ENCODE data around the gene GPR39. TPM values are rescaled to one million over a fixed set of nuclear protein-coding genes. Genes with fewer than 3 reads are reported as not detected.

Gene GPR39
- total RNA-seq, 4 donors from 2014 or later = 0.15 TPM; not detected in 3

DNA sequence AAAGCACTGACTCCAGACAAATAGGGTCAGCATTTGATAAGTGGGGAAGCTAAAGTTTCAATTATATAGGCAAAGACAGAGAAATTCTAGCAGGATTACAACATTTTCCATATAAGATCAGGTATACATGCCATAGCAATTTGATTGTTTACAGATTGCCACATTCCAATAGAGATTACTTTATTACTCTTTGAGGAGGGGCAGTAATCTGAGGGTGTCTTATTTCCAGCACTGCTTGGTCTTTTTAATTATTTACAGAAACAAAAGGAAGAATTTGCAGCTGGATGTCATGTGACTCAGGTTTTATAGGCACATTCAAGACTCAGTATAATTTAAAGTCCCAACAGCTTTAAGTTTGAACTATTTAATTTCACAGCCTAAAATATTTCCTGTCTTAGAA lies 42.5 kb upstream of the GPR39 start:
- no peaks in the 10 kb centered on the region for H3K36me3 ChIP-seq
- DNase-seq (no peak), ATAC-seq (no peak)
- H3K4me1 ChIP-seq = no peaks in the 10 kb centered on the region
- no peak overlapping the region for H3K4me3 ChIP-seq
- no peaks in the 10 kb centered on the region for H3K9me3 ChIP-seq
- in situ Hi-C loops (cut with MboI; ENCODE audit: low sequenced_read_pairs in 4 of 4) (no loop called here), intact Hi-C loops (cut with DNase I; ENCODE audit: low total_unique reads) (no loop called here)
- no peak overlapping the region for H3K27ac ChIP-seq
- TF ChIP-seq, protein P1, sequence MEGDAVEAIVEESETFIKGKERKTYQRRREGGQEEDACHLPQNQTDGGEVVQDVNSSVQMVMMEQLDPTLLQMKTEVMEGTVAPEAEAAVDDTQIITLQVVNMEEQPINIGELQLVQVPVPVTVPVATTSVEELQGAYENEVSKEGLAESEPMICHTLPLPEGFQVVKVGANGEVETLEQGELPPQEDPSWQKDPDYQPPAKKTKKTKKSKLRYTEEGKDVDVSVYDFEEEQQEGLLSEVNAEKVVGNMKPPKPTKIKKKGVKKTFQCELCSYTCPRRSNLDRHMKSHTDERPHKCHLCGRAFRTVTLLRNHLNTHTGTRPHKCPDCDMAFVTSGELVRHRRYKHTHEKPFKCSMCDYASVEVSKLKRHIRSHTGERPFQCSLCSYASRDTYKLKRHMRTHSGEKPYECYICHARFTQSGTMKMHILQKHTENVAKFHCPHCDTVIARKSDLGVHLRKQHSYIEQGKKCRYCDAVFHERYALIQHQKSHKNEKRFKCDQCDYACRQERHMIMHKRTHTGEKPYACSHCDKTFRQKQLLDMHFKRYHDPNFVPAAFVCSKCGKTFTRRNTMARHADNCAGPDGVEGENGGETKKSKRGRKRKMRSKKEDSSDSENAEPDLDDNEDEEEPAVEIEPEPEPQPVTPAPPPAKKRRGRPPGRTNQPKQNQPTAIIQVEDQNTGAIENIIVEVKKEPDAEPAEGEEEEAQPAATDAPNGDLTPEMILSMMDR (IDR thresholded peaks at IDR 0.05 in 4 of 5, conservative IDR thresholded peaks at IDR 0.05 in 1 of 5) = no peak
- no peak for TF ChIP-seq POLR2A (IDR thresholded peaks at IDR 0.05)
- no peaks in the 10 kb centered on the region for H3K27me3 ChIP-seq

DNA sequence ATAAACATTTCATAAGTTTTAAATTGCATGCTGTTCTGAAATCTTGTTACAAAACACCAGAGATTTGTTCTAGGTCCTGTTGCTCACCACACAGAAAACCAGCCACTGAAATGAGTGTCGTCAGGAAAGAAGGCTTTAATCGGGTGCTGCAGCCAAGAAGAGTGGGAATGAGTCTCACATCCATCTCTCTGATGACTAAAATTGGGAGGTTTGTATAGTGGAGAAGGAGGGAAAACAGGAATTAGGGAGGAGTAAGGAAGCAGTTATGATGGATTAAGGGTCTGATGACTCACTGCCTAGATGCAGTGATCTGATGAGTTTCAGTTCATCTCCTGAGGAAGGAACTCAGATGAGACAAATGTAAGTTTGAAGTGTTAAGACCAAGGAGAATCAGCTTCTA lies 42.1 kb upstream of the GPR39 start:
- no peaks in the 10 kb centered on the region for H3K27me3 ChIP-seq
- ATAC-seq (no peak), DNase-seq (no peak)
- no peak overlapping the region for H3K4me3 ChIP-seq
- in situ Hi-C loops (cut with MboI; ENCODE audit: low sequenced_read_pairs in 4 of 4) = no loop called here
- H3K27ac ChIP-seq = no peak overlapping the region
- no peak for TF ChIP-seq POLR2A (IDR thresholded peaks at IDR 0.05)
- TF ChIP-seq, protein P1 (IDR thresholded peaks at IDR 0.05 in 4 of 5, conservative IDR thresholded peaks at IDR 0.05 in 1 of 5) = no peak
- intact Hi-C loops (cut with DNase I; ENCODE audit: low total_unique reads) = no loop called here
- no peaks in the 10 kb centered on the region for H3K4me1 ChIP-seq
- H3K9me3 ChIP-seq = no peaks in the 10 kb centered on the region
- no peaks in the 10 kb centered on the region for H3K36me3 ChIP-seq

DNA sequence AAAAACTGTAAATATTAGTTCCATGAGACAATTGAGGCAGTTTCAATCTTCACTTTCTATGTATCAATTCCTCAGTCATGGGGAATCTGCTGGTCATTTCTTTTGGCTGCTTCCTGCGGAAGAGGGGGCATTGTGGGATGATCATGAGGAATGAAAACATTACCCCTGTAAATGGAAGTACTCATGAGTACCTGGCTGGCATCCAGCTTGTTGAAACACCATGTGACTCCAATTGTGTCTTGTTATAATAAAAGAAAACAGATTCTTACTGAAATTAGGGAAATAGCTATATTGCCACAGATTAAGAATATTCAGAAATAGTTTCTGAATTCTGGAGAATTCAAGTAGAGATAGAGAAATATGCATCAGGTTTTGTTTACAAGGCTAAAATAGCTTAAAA lies 41.6 kb upstream of the GPR39 start:
- H3K27me3 ChIP-seq = no peaks in the 10 kb centered on the region
- H3K36me3 ChIP-seq = no peaks in the 10 kb centered on the region
- no peak overlapping the region for H3K4me3 ChIP-seq
- no peaks in the 10 kb centered on the region for H3K4me1 ChIP-seq
- intact Hi-C loops (cut with DNase I; ENCODE audit: low total_unique reads) (no loop called here), in situ Hi-C loops (cut with MboI; ENCODE audit: low sequenced_read_pairs in 4 of 4) (no loop called here)
- TF ChIP-seq, protein P1 (IDR thresholded peaks at IDR 0.05 in 4 of 5, conservative IDR thresholded peaks at IDR 0.05 in 1 of 5) = no peak
- no peak for TF ChIP-seq POLR2A (IDR thresholded peaks at IDR 0.05)
- H3K9me3 ChIP-seq = no peaks in the 10 kb centered on the region
- DNase-seq = no peak
- no peak for ATAC-seq
- no peak overlapping the region for H3K27ac ChIP-seq

DNA sequence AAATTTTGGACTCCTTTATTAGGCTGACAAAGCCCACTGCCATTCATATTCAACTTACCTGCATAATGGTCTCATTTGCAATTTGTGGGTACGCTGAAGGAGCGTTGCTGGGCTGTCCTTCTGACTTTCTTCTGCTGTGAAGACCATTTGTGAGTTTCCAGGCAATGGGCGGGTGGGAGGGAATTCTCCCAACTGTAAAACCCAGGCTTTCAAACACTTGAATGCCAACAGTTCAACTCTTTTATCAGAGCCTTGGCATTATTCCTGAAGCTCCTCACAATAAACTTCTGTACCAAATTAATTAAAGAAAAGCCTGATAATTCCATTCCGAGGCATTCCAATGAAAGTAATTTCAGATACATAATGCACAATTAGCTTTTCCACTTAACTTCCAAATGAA lies 35.2 kb upstream of the GPR39 start:
- Histone ChIP-seq H3K4me1 (no peaks in the 10 kb centered on the region), H3K27me3 (peaks cover 0 to 2% (median 0%) of the 10 kb centered on the region in 3 donors), H3K9me3 (no peaks in the 10 kb centered on the region), H3K27ac (no peak overlapping the region), H3K36me3 (no peaks in the 10 kb centered on the region), H3K4me3 (no peak overlapping the region)
- in situ Hi-C loops (cut with MboI; ENCODE audit: low sequenced_read_pairs in 4 of 4) (no loop called here), intact Hi-C loops (cut with DNase I; ENCODE audit: low total_unique reads) (no loop called here)
- TF ChIP-seq POLR2A (IDR thresholded peaks at IDR 0.05) = no peak
- TF ChIP-seq, protein P1 (IDR thresholded peaks at IDR 0.05 in 4 of 5, conservative IDR thresholded peaks at IDR 0.05 in 1 of 5) = no peak
- no peak for ATAC-seq
- DNase-seq = no peak

DNA sequence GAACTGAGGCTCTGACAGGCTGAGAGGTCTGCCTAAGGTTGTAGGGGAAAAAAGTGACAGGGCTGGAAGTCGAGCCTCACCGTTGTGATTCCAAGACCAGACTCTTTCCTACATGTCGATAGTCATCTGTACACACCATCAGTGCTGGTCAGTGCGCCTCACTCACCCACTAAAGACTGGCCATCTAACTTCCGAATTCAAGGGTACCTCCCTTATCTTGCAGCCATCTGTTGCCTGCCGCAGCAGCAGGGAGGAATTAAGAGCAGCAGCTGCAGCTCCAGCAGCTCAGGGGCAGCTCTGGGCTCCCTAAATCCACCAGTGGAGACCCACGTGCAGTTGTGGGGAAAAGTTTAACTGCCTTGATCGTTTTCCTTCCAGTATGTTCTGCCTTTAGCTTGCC lies 32.6 kb upstream of the GPR39 start:
- DNase-seq (no peak), ATAC-seq (no peak)
- no peak overlapping the region for H3K27ac ChIP-seq
- in situ Hi-C loops (cut with MboI; ENCODE audit: low sequenced_read_pairs in 4 of 4) = no loop called here
- intact Hi-C loops (cut with DNase I; ENCODE audit: low total_unique reads) = no loop called here
- no peaks in the 10 kb centered on the region for H3K9me3 ChIP-seq
- no peaks in the 10 kb centered on the region for H3K36me3 ChIP-seq
- H3K4me1 ChIP-seq = no peaks in the 10 kb centered on the region
- peaks cover 0 to 2% (median 0%) of the 10 kb centered on the region in 3 donors for H3K27me3 ChIP-seq
- no peak overlapping the region for H3K4me3 ChIP-seq
- no peak for TF ChIP-seq POLR2A (IDR thresholded peaks at IDR 0.05)
- TF ChIP-seq, protein P1 (IDR thresholded peaks at IDR 0.05 in 4 of 5, conservative IDR thresholded peaks at IDR 0.05 in 1 of 5) = no peak

Data from gastrocnemius medialis (tissue), 4 donors.